ENCODE measurements around the gene CTAG1B.
"Not testable (repeated sequence)": the region's sequence is repeated elsewhere in the genome, so short reads cannot be mapped to it uniquely, and the experiment has no call there.

Gene CTAG1B

GRCh38 chrX:154619182-154619581, at the start of gene CTAG1B:
Gene CTAG1B (minus strand): TSS chrX:154619282. CDS start chrX:154619218, 64 bp downstream.
- DNase-seq = not testable (repeated sequence)

GRCh38 chrX:154661899-154662298, 42.8 kb upstream of the CTAG1B start:
- no peak for DNase-seq
- intact Hi-C loops (cut with DNase I) = no loop called here

More at GRCh38 chrX:154619182-154619581, at the start of gene CTAG1B:
- intact Hi-C loops (cut with DNase I) = not testable (repeated sequence)

- intact Hi-C loops (cut with DNase I) = no loop called here
- DNase-seq = no peak
Observed at GRCh38 chrX:154661170-154661569, 42.1 kb upstream of the CTAG1B start.

GRCh38 chrX:154660541-154660940, 41.5 kb upstream of the CTAG1B start:
- intact Hi-C loops (cut with DNase I) = no loop called here
- no peak for DNase-seq

GRCh38 chrX:154658957-154659356, 39.9 kb upstream of the CTAG1B start:
- intact Hi-C loops (cut with DNase I) = no loop called here
- DNase-seq = no peak

GRCh38 chrX:154658187-154658586, 39.1 kb upstream of the CTAG1B start:
- intact Hi-C loops (cut with DNase I) = no loop called here
- DNase-seq = no peak

GRCh38 chrX:154657226-154657805, 38.2 kb upstream of the CTAG1B start:
- intact Hi-C loops (cut with DNase I) = no loop called here

GRCh38 chrX:154655786-154656185, 36.7 kb upstream of the CTAG1B start:
- intact Hi-C loops (cut with DNase I) = no loop called here
- no peak for DNase-seq

More at GRCh38 chrX:154657226-154657805, 38.2 kb upstream of the CTAG1B start:
- no peak for DNase-seq

GRCh38 chrX:154655346-154655745, 36.3 kb upstream of the CTAG1B start:
- no peak for DNase-seq

GRCh38 chrX:154654925-154655324, 35.8 kb upstream of the CTAG1B start:
- intact Hi-C loops (cut with DNase I) = no loop called here
- no peak for DNase-seq

More at GRCh38 chrX:154655346-154655745, 36.3 kb upstream of the CTAG1B start:
- intact Hi-C loops (cut with DNase I) = no loop called here

GRCh38 chrX:154654372-154654771, 35.3 kb upstream of the CTAG1B start:
- intact Hi-C loops (cut with DNase I) = no loop called here
- no peak for DNase-seq

- intact Hi-C loops (cut with DNase I); DNase-seq: not testable (repeated sequence)
Observed at GRCh38 chrX:154653413-154653812, 34.3 kb upstream of the CTAG1B start, which contains the start of gene CTAG2. Gene CTAG2 (minus strand): TSS chrX:154653579. CDS start chrX:154653515, 64 bp downstream.

GRCh38 chrX:154653048-154653401, 33.9 kb upstream of the CTAG1B start:
- intact Hi-C loops (cut with DNase I) = no loop called here
- no peak for DNase-seq

- intact Hi-C loops (cut with DNase I) = no loop called here
Observed at GRCh38 chrX:154652311-154653047, 33.4 kb upstream of the CTAG1B start.

GRCh38 chrX:154650221-154650510, 31.1 kb upstream of the CTAG1B start:
- intact Hi-C loops (cut with DNase I) = no loop called here
- peak in 11 of 42 donors; percentile 3 to 38 (median 22) for DNase-seq

More at GRCh38 chrX:154652311-154653047, 33.4 kb upstream of the CTAG1B start:
- DNase-seq = no peak

GRCh38 chrX:154649503-154650220, 30.6 kb upstream of the CTAG1B start:
- no peak for DNase-seq
- intact Hi-C loops (cut with DNase I) = no loop called here

GRCh38 chrX:154648931-154649330, 29.8 kb upstream of the CTAG1B start:
- intact Hi-C loops (cut with DNase I) = no loop called here
- DNase-seq = no peak

GRCh38 chrX:154645745-154646378, 26.8 kb upstream of the CTAG1B start:
- DNase-seq; intact Hi-C loops (cut with DNase I): not testable (repeated sequence)

GRCh38 chrX:154643708-154644107, 24.6 kb upstream of the CTAG1B start:
- intact Hi-C loops (cut with DNase I) = not testable (repeated sequence)

GRCh38 chrX:154641740-154642139, 22.7 kb upstream of the CTAG1B start:
- intact Hi-C loops (cut with DNase I); DNase-seq: not testable (repeated sequence)

More at GRCh38 chrX:154643708-154644107, 24.6 kb upstream of the CTAG1B start:
- DNase-seq = not testable (repeated sequence)
